Activated naive CD8-positive, alpha-beta T cell treated with anti-CD3 and anti-CD28 coated beads, Interleukin-2, amount 50 U/mL, for 16 hours (primary cell): ENCODE measurements around the gene MGLL.

Source experiments
- DNase-seq: peaks from one replicate; pipeline ENCODE4 v3.0.0-alpha.2; 2020; ENCODE audit warnings: low read depth, low spot score

The MGLL gene

GRCh38 chr3:127774647-127775046, 47.7 kb downstream of the MGLL start:
- no peak for DNase-seq

GRCh38 chr3:127773752-127774395, 48.4 kb downstream of the MGLL start:
- no peak for DNase-seq

GRCh38 chr3:127772827-127773751, 49.2 kb downstream of the MGLL start:
- no peak for DNase-seq

- DNase-seq: no peak
These were observed 50.0 kb downstream of the MGLL start for GRCh38 chr3:127772273-127772672.

- no peak for DNase-seq
These were observed 50.6 kb downstream of the MGLL start for GRCh38 chr3:127771746-127772145.

- DNase-seq: no peak
These were observed 51.5 kb downstream of the MGLL start for GRCh38 chr3:127770671-127771355.

GRCh38 chr3:127769284-127770081, 52.8 kb downstream of the MGLL start:
- no peak for DNase-seq

- DNase-seq: no peak
These were observed 53.8 kb downstream of the MGLL start for GRCh38 chr3:127768346-127769008.

GRCh38 chr3:127767126-127767525, 55.2 kb downstream of the MGLL start:
- no peak for DNase-seq

- DNase-seq: no peak
These were observed 56.6 kb downstream of the MGLL start for GRCh38 chr3:127765735-127766134.

- DNase-seq: no peak
These were observed 57.4 kb downstream of the MGLL start for GRCh38 chr3:127764841-127765362.

- DNase-seq: no peak
These were observed 58.0 kb downstream of the MGLL start for GRCh38 chr3:127764301-127764700.

- no peak for DNase-seq
These were observed 58.5 kb downstream of the MGLL start for GRCh38 chr3:127763816-127764215.

GRCh38 chr3:127763337-127763736, 59.0 kb downstream of the MGLL start:
- no peak for DNase-seq

GRCh38 chr3:127762787-127763105, 59.6 kb downstream of the MGLL start:
- DNase-seq: no peak

- no peak for DNase-seq
These were observed 60.1 kb downstream of the MGLL start for GRCh38 chr3:127762077-127762786.

GRCh38 chr3:127761441-127761801, 60.9 kb downstream of the MGLL start:
- no peak for DNase-seq

GRCh38 chr3:127760791-127761440, 61.4 kb downstream of the MGLL start:
- no peak for DNase-seq

GRCh38 chr3:127760361-127760760, 62.0 kb downstream of the MGLL start:
- DNase-seq: no peak

GRCh38 chr3:127759826-127760225, 62.5 kb downstream of the MGLL start:
- DNase-seq: no peak
